Right atrium auricular region (tissue), 2 donors: ENCODE data around the gene ADSL. TPM values are rescaled to one million over a fixed set of nuclear protein-coding genes. Genes with fewer than 3 reads are reported as not detected.

Source experiments
- DNase-seq: peaks from one replicate; pipeline ENCODE4 v3.0.0-alpha.2; 2019; ENCODE audit warnings: low spot score
- H3K27ac ChIP-seq, 2 donors: fragments of 200-600 bp; sonication (generic); 1 replicate in 1 of 2; 2 replicates in 1 of 2; pipeline ENCODE4 v1.5.1; 2016 to 2019
- H3K27me3 ChIP-seq, 2 donors: fragments of 200-600 bp; sonication (generic); one replicate each; pipeline versions ENCODE4 v1.5.1 to v1.6.0; 2017 to 2019
- H3K36me3 ChIP-seq: fragments of 200-600 bp; sonication (generic); one replicate; pipeline ENCODE4 v1.5.1; 2016
- H3K4me1 ChIP-seq, 2 donors: fragments of 200-600 bp; sonication (generic); one replicate each; pipeline versions ENCODE4 v1.5.1 to v1.6.0; 2017 to 2019
- H3K4me3 ChIP-seq, 2 donors: fragments of 200-600 bp; sonication (generic); 1 replicate in 1 of 2; 2 replicates in 1 of 2; pipeline ENCODE4 v1.5.1; 2017 to 2019; ENCODE audit warnings: mild to moderate bottlenecking in 1 of 2, moderate library complexity in 1 of 2
- H3K9me3 ChIP-seq, 2 donors: fragments of 200-600 bp; sonication (generic); one replicate each; pipeline ENCODE4 v1.5.1; 2019
- total RNA-seq, 2 donors: library from RNA; depleted of rRNA; stranded (reverse); fragments of >200 nt; gene quantifications; one replicate each; pipeline ENCODE4 v1.1.0, GENCODE V29; 2016
- TF ChIP-seq, protein P1 (sequence below), 2 donors: fragments of 200-600 bp; sonication (generic); IDR thresholded peaks; one replicate each; pipeline ENCODE4 v1.5.1; 2019; ENCODE audit warnings: antibody characterized with exemption in 2 of 2

The ADSL gene
- total RNA-seq, 2 donors from 2014 or later: 41.8 to 69.9 TPM

DNA sequence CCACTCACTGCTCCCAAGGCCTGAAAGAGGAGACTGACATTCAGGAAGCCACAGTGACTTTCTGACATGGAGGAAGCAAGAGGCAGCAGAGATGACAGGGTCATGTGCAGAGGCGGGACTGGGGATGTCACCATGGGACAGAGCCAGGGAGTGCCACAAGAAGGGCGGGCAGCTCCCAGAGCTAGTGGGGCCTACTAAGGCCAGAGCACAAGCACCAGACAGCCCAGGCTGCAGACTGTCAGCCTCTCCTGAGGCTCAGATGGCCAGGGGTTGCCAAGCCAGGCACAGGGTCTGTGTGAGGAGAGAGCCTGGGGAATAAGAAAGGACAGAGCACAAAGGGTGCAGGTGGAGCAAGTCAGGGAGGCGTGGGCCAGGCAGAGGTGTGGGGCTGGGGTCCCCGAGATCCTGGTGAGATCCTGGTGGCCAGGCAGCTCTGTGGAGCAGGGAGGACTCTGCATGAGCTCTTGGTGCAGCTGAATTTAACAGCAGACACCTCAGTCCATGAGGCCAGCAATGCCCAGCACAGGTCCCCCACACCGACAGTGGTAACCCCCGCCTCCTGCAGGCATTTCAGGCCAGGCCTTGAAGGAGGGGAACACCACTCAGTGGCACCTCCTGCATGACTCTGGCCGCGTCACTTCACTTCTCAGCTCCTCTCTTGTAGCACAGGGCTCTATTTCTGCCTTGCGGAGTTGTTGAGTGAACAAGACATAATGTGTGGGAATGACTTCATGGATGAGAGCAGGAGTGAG, 76.4 kb downstream of the ADSL start:
- H3K27ac ChIP-seq: peak overlapping the region in 1 of 2 donors; percentile 25
- H3K36me3 ChIP-seq: peaks cover 88% of the 10 kb centered on the region
- H3K9me3 ChIP-seq: no peaks in the 10 kb centered on the region
- TF ChIP-seq, protein P1, sequence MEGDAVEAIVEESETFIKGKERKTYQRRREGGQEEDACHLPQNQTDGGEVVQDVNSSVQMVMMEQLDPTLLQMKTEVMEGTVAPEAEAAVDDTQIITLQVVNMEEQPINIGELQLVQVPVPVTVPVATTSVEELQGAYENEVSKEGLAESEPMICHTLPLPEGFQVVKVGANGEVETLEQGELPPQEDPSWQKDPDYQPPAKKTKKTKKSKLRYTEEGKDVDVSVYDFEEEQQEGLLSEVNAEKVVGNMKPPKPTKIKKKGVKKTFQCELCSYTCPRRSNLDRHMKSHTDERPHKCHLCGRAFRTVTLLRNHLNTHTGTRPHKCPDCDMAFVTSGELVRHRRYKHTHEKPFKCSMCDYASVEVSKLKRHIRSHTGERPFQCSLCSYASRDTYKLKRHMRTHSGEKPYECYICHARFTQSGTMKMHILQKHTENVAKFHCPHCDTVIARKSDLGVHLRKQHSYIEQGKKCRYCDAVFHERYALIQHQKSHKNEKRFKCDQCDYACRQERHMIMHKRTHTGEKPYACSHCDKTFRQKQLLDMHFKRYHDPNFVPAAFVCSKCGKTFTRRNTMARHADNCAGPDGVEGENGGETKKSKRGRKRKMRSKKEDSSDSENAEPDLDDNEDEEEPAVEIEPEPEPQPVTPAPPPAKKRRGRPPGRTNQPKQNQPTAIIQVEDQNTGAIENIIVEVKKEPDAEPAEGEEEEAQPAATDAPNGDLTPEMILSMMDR (IDR thresholded peaks at IDR 0.05): no peak
- no peak overlapping the region for H3K4me3 ChIP-seq
- DNase-seq: no peak
- H3K27me3 ChIP-seq: no peaks in the 10 kb centered on the region
- peaks cover 0 to 43% of the 10 kb centered on the region in 2 donors for H3K4me1 ChIP-seq

DNA sequence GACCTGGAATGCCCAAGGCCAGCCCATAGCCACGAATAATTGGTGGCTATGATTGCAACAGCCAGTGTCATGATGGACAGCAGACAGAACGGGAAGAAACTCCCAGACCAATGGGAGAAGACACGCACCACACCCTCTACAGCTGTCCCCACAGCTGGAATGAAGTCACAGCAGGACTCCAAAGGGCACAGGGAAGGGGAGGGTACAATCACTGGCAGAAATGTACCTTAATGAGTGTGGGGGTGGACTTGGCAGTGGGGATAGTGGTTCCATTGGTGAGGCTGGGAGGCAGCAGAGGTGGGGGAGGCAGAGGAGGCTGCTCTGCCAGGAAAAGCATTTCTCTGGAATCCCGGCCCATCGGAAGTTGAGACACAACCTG, 77.0 kb downstream of the ADSL start:
- Histone ChIP-seq H3K27me3 (no peaks in the 10 kb centered on the region), H3K9me3 (no peaks in the 10 kb centered on the region), H3K4me1 (peaks cover 0 to 43% of the 10 kb centered on the region in 2 donors), H3K36me3 (peaks cover 88% of the 10 kb centered on the region), H3K27ac (no peak overlapping the region), H3K4me3 (no peak overlapping the region)
- no peak for DNase-seq
- TF ChIP-seq, protein P1 (IDR thresholded peaks at IDR 0.05): no peak

DNA sequence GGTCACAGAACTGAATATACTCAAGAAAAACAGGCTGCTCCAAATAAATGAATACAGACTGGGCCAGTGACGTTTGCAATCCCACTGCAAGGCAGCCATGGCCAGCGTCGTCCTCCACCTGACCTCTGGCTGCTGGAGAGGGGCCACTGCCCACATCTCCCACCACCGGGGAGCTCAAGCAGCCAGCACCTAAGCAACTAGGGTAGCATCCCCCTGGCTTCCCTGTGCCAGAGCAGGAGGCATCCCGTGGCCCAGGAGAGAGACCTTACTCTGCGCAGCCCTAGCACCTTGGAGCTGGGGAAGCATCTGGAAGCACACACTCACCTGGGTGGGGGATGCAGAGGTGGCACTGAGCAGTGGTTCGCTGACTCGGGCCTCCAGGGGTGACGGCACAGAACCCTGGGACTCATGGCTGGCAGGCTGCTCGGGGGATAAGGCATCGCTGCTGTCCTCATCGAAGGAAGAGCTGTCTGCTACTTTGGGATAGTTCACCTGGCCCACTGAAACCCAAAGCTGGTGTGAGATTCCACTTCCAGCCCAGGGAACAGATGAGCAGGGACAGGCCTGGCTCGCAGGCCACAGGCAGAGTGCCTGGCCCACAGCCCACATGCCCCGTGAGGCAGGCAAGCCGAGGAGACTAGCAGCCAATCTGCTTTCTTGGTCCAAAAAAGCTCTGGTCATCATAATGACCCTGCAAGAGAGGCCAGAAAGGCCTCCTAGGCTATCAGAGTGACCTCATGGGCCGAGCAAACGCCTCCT, 77.8 kb downstream of the ADSL start:
- H3K27ac ChIP-seq: no peak overlapping the region
- no peaks in the 10 kb centered on the region for H3K9me3 ChIP-seq
- H3K27me3 ChIP-seq: no peaks in the 10 kb centered on the region
- TF ChIP-seq, protein P1 (IDR thresholded peaks at IDR 0.05): no peak
- H3K4me3 ChIP-seq: no peak overlapping the region
- peaks cover 88% of the 10 kb centered on the region for H3K36me3 ChIP-seq
- peaks cover 0 to 43% of the 10 kb centered on the region in 2 donors for H3K4me1 ChIP-seq
- DNase-seq: no peak

DNA sequence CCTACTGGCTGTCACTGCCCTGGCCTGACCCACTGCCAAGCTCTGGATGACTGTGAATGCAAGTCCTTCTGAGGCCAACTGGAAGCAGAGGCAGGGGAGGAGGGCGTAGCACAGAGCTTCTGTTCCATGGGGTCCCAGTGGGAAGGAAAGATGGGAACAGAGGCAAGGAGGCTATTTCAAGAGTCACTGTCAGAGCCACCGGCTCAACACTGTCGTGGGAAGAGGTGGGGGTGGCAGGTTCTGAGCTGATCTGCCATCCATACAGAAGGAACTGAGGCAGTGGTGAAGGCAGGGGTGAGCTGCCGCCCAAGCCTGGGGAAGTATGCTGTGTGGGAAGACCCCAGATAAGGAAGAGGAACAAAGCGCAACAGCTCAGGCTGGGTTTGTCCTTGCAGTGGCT, 78.8 kb downstream of the ADSL start:
- DNase-seq: no peak

DNA sequence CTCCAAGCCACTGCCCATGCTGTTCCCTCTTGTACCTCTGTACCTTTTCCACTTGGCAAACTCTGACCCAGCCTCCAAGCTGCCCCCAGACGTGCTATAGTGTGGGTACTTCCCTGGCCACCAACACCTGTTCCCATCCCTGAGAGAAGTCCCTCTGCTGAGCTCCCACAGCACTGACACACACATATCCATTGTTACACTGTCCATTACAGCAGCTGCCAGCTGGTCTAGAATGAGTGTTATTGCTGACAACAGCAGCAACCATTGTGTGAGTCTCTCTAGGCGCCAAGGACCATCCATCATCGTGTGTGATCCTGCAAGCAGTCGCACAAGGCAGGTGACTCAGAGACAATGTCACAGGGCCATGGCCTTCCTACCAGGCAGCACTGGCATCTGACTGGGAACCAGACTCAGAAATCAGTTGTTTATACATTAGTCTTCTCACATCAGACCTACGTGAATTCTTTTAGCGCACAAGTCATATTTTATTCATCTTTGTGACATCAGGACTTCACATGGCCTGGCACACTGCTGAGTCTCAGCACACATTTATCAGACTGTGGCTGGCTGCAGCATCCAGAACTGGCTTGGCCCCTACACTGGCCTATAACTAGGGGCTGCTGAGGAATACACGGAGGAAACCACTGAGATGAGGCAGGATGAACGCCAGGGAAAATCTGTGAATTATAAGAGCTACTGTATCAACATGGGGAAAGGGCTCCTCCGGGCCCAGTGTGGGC, 80.5 kb downstream of the ADSL start:
- no peak overlapping the region for H3K27ac ChIP-seq
- peaks cover 0 to 58% of the 10 kb centered on the region in 2 donors for H3K4me1 ChIP-seq
- H3K36me3 ChIP-seq: peaks cover 77% of the 10 kb centered on the region

More for the DNA sequence above, 78.8 kb downstream of the ADSL start:
- Histone ChIP-seq H3K4me3 (no peak overlapping the region), H3K4me1 (peaks cover 0 to 43% of the 10 kb centered on the region in 2 donors), H3K27ac (no peak overlapping the region), H3K36me3 (peaks cover 88% of the 10 kb centered on the region), H3K9me3 (no peaks in the 10 kb centered on the region), H3K27me3 (no peaks in the 10 kb centered on the region)
- TF ChIP-seq, protein P1 (IDR thresholded peaks at IDR 0.05): no peak

More for the DNA sequence above, 80.5 kb downstream of the ADSL start:
- no peak for DNase-seq
- H3K9me3 ChIP-seq: no peaks in the 10 kb centered on the region
- no peaks in the 10 kb centered on the region for H3K27me3 ChIP-seq
- TF ChIP-seq, protein P1 (IDR thresholded peaks at IDR 0.05): no peak
- no peak overlapping the region for H3K4me3 ChIP-seq
